Measurements from ENCODE around the gene PPP1R17. TPM values are rescaled to one million over a fixed set of nuclear protein-coding genes. Genes with fewer than 3 reads are reported as not detected.

Gene PPP1R17
- total RNA-seq, 4 donors from 2014 or later: not detected

DNA sequence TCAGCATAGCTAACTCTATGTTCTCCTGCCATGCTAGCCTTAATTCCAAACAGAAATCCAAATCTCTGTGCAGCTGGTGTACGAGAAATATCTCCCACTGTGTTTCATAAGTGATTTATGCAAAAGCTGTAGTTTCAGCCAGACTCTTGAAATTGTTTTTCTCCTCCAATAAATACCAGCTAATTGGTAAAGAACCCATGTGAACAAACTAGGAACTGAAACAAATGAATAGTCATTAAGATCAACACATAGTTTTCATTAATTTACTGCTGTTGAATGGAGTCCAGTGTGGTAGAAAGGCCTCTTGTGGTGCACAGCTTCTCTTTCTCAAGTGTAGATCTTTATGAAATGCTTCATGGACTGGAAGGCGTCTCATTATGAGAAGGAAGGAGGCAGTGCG is 18.4 kb downstream of the PPP1R17 start:
- no peak for DNase-seq

DNA sequence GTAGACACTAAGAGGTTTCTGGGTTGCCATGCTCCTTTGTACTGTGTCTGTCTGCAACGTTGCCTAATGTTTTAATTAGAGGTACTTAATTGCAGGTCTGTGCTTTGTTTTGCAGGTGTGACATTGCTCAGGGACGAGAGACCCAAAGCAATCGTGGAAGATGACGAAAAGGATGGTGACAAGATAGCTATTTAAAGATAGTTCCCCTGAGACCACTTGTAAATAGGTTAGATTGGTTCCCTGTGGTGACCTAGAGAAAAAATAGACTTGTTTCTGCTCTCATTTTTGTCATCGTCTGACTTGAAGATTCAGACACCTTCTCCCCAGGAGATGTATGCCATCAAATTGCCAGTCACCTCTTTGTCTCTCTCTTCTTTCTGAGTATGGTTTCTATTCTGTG is 20.1 kb downstream of the PPP1R17 start:
- no peak for DNase-seq
- TF ChIP-seq, protein P1, sequence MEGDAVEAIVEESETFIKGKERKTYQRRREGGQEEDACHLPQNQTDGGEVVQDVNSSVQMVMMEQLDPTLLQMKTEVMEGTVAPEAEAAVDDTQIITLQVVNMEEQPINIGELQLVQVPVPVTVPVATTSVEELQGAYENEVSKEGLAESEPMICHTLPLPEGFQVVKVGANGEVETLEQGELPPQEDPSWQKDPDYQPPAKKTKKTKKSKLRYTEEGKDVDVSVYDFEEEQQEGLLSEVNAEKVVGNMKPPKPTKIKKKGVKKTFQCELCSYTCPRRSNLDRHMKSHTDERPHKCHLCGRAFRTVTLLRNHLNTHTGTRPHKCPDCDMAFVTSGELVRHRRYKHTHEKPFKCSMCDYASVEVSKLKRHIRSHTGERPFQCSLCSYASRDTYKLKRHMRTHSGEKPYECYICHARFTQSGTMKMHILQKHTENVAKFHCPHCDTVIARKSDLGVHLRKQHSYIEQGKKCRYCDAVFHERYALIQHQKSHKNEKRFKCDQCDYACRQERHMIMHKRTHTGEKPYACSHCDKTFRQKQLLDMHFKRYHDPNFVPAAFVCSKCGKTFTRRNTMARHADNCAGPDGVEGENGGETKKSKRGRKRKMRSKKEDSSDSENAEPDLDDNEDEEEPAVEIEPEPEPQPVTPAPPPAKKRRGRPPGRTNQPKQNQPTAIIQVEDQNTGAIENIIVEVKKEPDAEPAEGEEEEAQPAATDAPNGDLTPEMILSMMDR (IDR thresholded peaks at IDR 0.05): no peak
- no peak for TF ChIP-seq POLR2A (IDR thresholded peaks at IDR 0.05)
- Histone ChIP-seq H3K36me3 (no peaks in the 10 kb centered on the region), H3K27me3 (no peaks in the 10 kb centered on the region), H3K9me3 (no peaks in the 10 kb centered on the region), H3K4me1 (no peaks in the 10 kb centered on the region), H3K27ac (no peak overlapping the region), H3K4me3 (no peak overlapping the region)

More for the DNA sequence above, 18.4 kb downstream of the PPP1R17 start:
- no peaks in the 10 kb centered on the region for H3K4me1 ChIP-seq
- no peak overlapping the region for H3K27ac ChIP-seq
- no peak overlapping the region for H3K4me3 ChIP-seq
- no peaks in the 10 kb centered on the region for H3K27me3 ChIP-seq
- no peak for TF ChIP-seq POLR2A (IDR thresholded peaks at IDR 0.05)
- TF ChIP-seq, protein P1 (IDR thresholded peaks at IDR 0.05): no peak
- H3K9me3 ChIP-seq: no peaks in the 10 kb centered on the region
- H3K36me3 ChIP-seq: no peaks in the 10 kb centered on the region

DNA sequence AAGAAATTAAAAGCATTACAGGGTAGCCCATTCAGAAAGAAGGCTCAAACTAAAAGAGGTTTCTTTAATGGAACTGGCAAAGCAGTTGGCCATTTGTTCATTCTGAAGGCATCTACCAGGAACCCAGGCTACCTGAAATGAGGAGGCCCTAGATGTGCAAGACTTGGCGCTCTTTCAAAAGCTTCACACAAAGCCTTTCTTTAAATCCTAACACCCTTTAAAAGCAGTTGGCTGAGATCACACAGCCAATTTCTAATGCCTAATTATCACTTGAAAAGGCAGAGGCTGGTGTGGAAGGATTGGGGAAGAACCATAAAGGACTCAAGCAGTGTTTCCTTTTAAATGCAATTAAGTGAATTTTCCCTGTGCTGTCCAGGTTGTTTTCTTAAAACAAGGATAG is 23.2 kb downstream of the PPP1R17 start:
- TF ChIP-seq, protein P1 (IDR thresholded peaks at IDR 0.05): no peak
- TF ChIP-seq POLR2A (IDR thresholded peaks at IDR 0.05): no peak
- Histone ChIP-seq H3K4me3 (no peak overlapping the region), H3K9me3 (no peaks in the 10 kb centered on the region), H3K27ac (no peak overlapping the region), H3K36me3 (no peaks in the 10 kb centered on the region), H3K27me3 (no peaks in the 10 kb centered on the region), H3K4me1 (no peaks in the 10 kb centered on the region)
- DNase-seq: no peak

DNA sequence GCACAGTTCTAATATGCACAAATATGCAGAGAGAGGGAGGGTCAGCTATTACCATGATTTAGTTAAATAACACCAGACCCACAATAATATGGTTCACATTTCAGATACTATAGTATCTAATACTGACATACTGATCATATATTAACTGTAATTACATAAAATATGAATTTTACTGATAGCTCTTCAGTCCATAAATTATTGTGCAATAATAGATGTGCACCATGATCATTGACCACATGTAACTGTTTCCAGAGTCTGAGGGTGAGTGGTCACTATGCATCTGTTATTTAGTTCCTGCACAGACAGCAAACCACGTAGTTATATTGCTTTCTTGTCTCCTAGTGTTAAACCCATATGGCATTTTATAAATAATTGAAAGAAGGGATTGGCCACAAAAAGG is 29.3 kb downstream of the PPP1R17 start:
- Histone ChIP-seq H3K4me1 (no peaks in the 10 kb centered on the region), H3K4me3 (no peak overlapping the region), H3K9me3 (no peaks in the 10 kb centered on the region), H3K27me3 (no peaks in the 10 kb centered on the region), H3K27ac (no peak overlapping the region), H3K36me3 (no peaks in the 10 kb centered on the region)
- no peak for DNase-seq
- no peak for TF ChIP-seq POLR2A (IDR thresholded peaks at IDR 0.05)
- TF ChIP-seq, protein P1 (IDR thresholded peaks at IDR 0.05): no peak

DNA sequence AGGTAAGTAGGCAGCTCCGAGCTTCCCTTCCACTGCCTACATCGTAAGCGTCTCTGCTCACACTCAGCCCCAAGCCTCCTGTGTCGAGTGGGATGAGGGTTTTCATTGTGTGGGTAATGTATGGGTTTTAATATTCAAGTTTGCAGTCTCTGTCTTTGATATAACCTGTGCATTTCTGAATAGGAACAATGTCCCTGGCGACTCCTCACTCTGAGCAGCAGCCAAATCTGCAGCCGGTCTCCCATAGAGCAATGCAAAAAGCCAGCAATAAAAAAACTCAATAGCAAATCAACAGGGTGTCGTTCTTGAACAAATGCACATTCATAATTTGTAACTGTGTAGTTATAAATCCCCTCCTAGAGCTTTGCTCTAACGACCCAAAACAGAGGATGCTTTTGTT is 33.4 kb downstream of the PPP1R17 start:
- TF ChIP-seq, protein P1 (IDR thresholded peaks at IDR 0.05): no peak
- TF ChIP-seq POLR2A (IDR thresholded peaks at IDR 0.05): no peak
- H3K36me3 ChIP-seq: no peaks in the 10 kb centered on the region
- H3K4me1 ChIP-seq: no peaks in the 10 kb centered on the region
- no peak for DNase-seq
- no peak overlapping the region for H3K4me3 ChIP-seq
- no peaks in the 10 kb centered on the region for H3K9me3 ChIP-seq
- no peak overlapping the region for H3K27ac ChIP-seq
- H3K27me3 ChIP-seq: no peaks in the 10 kb centered on the region

DNA sequence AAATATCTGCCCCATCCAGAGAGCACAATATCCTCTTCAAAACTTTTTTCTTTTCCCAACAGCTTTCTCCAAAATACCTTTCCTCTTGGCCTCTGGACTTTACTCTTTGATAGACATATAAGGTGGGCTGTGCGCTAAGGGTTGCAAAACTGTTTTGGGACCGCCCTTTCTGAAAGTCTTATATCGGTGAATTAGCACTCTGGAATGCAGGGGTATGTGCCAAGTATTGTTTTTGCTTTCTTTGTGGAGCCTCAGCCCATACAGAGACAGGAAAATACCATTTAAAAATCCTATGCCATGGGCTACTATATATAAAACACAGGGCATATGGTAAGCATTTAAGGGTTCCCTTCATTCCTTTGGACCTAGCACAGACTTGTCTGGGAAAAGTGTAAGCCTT is 37.7 kb downstream of the PPP1R17 start:
- no peaks in the 10 kb centered on the region for H3K9me3 ChIP-seq
- no peak for TF ChIP-seq POLR2A (IDR thresholded peaks at IDR 0.05)
- TF ChIP-seq, protein P1 (IDR thresholded peaks at IDR 0.05): no peak
- H3K27ac ChIP-seq: no peak overlapping the region
- H3K27me3 ChIP-seq: no peaks in the 10 kb centered on the region
- no peak overlapping the region for H3K4me3 ChIP-seq
- no peak for DNase-seq
- H3K4me1 ChIP-seq: no peaks in the 10 kb centered on the region
- H3K36me3 ChIP-seq: no peaks in the 10 kb centered on the region

All from Peyer's patch (tissue), 4 donors.